ENCODE measurements around the gene PRMT3.
"Not testable (repeated sequence)": the region's sequence is repeated elsewhere in the genome, so short reads cannot be mapped to it uniquely, and the experiment has no call there.

PRMT3 gene

GRCh38 chr11:20364341-20364792, 23.1 kb upstream of the PRMT3 start:
- peak in 1 of 2 experiments; percentile 56 for DNase-seq (ENCODE audit: low read depth in 1 of 2, low spot score in 1 of 2)
- TF ChIP-seq JUND (IDR thresholded peaks at IDR 0.05; ENCODE audit: low read depth), result no peak
- in situ Hi-C loops (cut with HindIII; ENCODE audit: low pct_unique_long_range_greater_than_20kb, low sequenced_read_pairs), result no loop called here

DNA sequence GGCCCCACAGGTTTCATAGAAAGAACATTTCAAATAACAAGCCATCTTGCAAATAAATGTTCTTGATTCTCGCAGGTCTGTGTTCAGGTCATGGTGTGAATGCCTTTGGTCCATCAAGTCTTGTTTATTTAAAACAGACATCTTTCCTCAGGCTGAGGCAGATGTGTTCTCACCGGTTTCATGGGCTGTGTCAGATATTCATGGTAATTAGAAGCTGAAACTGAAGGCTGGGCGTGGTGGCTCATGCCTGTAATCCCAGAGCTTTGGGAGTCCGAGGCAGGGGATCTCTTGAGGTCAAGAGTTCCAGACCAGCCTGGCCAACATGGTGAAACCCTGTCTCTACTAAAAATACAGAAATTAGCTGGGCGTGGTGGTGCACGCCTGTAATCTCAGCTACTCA, 22.1 kb upstream of the PRMT3 start:
- in situ Hi-C loops (cut with HindIII; ENCODE audit: low pct_unique_long_range_greater_than_20kb, low sequenced_read_pairs); DNase-seq (ENCODE audit: low read depth in 1 of 2, low spot score in 1 of 2): not testable (repeated sequence)

DNA sequence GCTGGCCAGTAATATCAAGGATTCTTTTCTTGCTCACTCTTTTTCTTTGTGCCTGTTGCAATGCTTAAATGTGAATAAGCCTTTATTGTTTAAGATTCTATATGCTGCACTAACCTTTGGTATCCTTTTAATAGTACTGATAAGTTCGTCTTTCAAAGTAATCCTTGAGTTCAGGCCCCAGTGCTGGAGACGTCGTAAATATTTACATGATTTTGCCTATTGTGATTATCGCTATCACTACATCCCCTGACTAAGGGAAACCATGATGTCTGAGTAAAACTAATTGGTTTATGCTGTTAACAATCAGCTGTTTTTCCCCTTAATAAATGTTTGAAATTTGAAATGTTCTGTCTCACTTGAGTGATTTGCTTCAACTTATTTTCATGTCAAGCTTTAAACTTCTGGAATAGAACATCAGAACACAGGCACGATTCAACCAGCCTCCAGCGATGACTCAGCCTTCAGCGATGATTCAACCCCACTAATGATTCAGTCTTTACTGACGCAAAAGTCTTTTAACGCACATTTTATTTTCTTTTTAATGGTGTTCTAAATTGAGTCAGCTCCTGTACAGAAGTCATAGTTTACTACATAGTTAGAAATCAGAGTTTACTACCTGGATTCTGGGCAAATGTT, 20.1 kb upstream of the PRMT3 start:
- no peak for TF ChIP-seq JUND (IDR thresholded peaks at IDR 0.05; ENCODE audit: low read depth)
- in situ Hi-C loops (cut with HindIII; ENCODE audit: low pct_unique_long_range_greater_than_20kb, low sequenced_read_pairs), result no loop called here
- no peak for DNase-seq (ENCODE audit: low read depth in 1 of 2, low spot score in 1 of 2)

GRCh38 chr11:20368438-20368837, 19.1 kb upstream of the PRMT3 start:
- in situ Hi-C loops (cut with HindIII; ENCODE audit: low pct_unique_long_range_greater_than_20kb, low sequenced_read_pairs), result no loop called here
- DNase-seq (ENCODE audit: low read depth in 1 of 2, low spot score in 1 of 2), result no peak
- TF ChIP-seq JUND (IDR thresholded peaks at IDR 0.05; ENCODE audit: low read depth), result no peak

GRCh38 chr11:20369826-20370225, 17.7 kb upstream of the PRMT3 start:
- TF ChIP-seq JUND (IDR thresholded peaks at IDR 0.05; ENCODE audit: low read depth), result no peak
- in situ Hi-C loops (cut with HindIII; ENCODE audit: low pct_unique_long_range_greater_than_20kb, low sequenced_read_pairs), result no loop called here
- no peak for DNase-seq (ENCODE audit: low read depth in 1 of 2, low spot score in 1 of 2)

DNA sequence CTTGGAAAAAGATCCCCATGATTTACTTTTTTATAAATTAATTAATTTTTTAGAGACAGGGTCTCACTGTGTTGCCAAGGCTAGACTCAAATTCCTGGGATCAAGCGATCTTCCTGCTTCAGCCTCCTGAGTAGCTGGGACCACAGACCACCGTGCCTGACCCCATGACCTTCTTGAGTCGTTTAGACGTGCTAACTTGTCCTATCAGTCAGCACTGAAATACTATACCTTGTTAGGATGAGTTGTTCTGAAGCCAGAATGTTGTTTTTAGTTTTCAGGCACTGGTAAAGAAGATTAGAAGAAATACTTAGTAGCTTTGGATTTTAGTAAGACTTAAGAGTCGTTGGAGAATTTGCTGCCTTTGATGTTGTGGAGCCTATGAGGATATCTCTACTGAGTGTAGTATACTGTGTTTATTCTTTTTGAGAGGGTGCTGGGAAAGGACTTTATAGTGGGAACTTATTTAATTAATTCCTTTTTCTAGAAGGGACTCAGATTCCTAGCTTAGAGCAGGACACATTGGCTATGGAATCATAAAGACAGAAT, 15.4 kb upstream of the PRMT3 start:
- in situ Hi-C loops (cut with HindIII; ENCODE audit: low pct_unique_long_range_greater_than_20kb, low sequenced_read_pairs), result no loop called here
- TF ChIP-seq JUND (IDR thresholded peaks at IDR 0.05; ENCODE audit: low read depth), result no peak
- no peak for DNase-seq (ENCODE audit: low read depth in 1 of 2, low spot score in 1 of 2)

- no peak for DNase-seq (ENCODE audit: low read depth in 1 of 2, low spot score in 1 of 2)
- no peak for TF ChIP-seq JUND (IDR thresholded peaks at IDR 0.05; ENCODE audit: low read depth)
- in situ Hi-C loops (cut with HindIII; ENCODE audit: low pct_unique_long_range_greater_than_20kb, low sequenced_read_pairs), result no loop called here
These were observed 14.4 kb upstream of the PRMT3 start for GRCh38 chr11:20373147-20373546.

- no peak for DNase-seq (ENCODE audit: low read depth in 1 of 2, low spot score in 1 of 2)
- in situ Hi-C loops (cut with HindIII; ENCODE audit: low pct_unique_long_range_greater_than_20kb, low sequenced_read_pairs), result no loop called here
- no peak for TF ChIP-seq JUND (IDR thresholded peaks at IDR 0.05; ENCODE audit: low read depth)
These were observed 13.8 kb upstream of the PRMT3 start for GRCh38 chr11:20373568-20374209.

- in situ Hi-C loops (cut with HindIII; ENCODE audit: low pct_unique_long_range_greater_than_20kb, low sequenced_read_pairs), result no loop called here
- DNase-seq (ENCODE audit: low read depth in 1 of 2, low spot score in 1 of 2), result no peak
These were observed 12.7 kb upstream of the PRMT3 start for GRCh38 chr11:20374741-20375300.

DNA sequence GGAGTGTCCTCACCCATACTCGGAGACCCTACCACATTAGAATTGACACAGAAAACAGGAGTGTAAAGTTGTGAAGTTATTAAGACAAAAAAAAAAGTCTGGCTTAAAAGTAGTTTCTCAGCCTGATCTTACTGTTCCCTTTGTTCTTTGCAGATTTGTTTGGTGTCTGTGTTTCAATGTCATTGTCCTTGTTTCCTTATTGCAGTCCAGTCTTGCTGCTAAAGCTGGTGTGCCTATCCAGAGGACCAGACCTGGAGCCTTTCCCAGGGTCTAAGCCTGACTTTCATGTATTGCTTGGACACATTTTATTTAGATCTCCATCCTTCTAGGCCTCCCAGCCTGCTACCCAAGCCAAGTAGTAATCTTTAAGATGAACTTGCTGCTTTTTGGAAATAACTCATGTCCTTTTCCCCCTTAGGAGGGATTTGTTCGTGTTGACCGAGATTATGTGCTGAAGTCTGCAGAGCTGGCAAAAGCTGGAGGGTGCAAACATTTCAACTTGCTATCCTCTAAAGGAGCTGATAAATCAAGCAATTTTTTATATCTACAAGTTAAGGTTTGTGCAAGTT, 11.3 kb upstream of the PRMT3 start:
- in situ Hi-C loops (cut with HindIII; ENCODE audit: low pct_unique_long_range_greater_than_20kb, low sequenced_read_pairs), result no loop called here
- DNase-seq (ENCODE audit: low read depth in 1 of 2, low spot score in 1 of 2), result no peak

More at GRCh38 chr11:20374741-20375300, 12.7 kb upstream of the PRMT3 start:
- no peak for TF ChIP-seq JUND (IDR thresholded peaks at IDR 0.05; ENCODE audit: low read depth)

GRCh38 chr11:20385996-20386395, 1.5 kb upstream of the PRMT3 start:
- DNase-seq (ENCODE audit: low read depth in 1 of 2, low spot score in 1 of 2); in situ Hi-C loops (cut with HindIII; ENCODE audit: low pct_unique_long_range_greater_than_20kb, low sequenced_read_pairs): not testable (repeated sequence)

More for the DNA sequence above, 11.3 kb upstream of the PRMT3 start:
- no peak for TF ChIP-seq JUND (IDR thresholded peaks at IDR 0.05; ENCODE audit: low read depth)

DNA sequence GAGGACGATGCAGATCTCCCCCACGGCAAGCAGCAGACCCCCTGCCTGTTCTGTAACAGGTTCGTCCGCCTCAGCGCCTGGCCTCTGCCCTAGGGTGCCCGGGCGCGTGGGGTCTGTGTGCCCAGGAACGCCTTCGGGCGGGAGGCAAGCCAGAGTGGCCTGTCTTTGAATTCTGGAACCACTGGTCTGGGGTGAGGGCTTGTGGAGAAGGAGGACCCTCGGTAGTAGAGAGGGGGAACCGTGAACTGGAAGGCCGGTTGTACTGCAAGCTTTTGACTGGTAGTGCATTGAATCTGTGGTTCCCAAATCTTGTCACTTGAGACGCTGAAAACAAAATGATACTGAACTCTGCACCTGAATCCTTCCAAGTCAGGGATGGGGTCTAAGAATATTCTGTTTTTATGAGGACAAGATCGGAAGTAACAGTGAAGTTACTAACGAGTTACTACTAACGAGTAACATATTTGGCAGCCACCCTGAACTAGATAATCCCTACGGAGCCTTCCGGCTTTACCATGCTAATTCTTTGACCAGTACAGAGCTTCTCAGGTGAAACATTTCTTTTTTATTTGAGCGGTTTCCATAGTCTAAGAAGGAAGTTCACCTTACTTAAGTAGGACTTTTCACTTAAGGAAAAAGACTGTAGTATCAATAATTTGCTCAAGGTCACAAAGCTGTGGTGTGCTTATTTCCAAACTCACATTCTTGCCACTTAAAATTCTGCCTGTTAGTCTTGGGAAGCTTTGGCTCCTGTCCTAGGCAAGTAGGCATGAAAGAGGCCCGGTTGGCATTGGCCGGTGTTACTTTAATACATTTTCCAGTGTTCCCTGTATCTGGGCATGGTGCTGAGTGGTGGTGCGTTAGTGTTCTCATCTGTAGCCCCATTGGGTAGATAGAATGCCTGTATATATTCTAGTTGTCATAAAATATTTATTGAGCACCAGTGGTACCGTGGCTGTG, 860 bp downstream of the PRMT3 start:
- in situ Hi-C loops (cut with HindIII; ENCODE audit: low pct_unique_long_range_greater_than_20kb, low sequenced_read_pairs), result no loop called here
- DNase-seq (ENCODE audit: low read depth in 1 of 2, low spot score in 1 of 2), result peak; percentile 5 to 23
- TF ChIP-seq JUND (IDR thresholded peaks at IDR 0.05; ENCODE audit: low read depth), result no peak
